Activated naive CD4-positive, alpha-beta T cell treated with anti-CD3 and anti-CD28 coated beads, Interleukin-2, amount 50 U/mL, for 16 hours (primary cell): ENCODE results near the gene MYBPH.
A peak's percentile ranks its signal among the peaks of the same experiment; 100 is the strongest.

ENCODE experiments used
- DNase-seq: peaks from one replicate; pipeline ENCODE4 v3.0.0-alpha.2; 2020

Gene MYBPH

DNA sequence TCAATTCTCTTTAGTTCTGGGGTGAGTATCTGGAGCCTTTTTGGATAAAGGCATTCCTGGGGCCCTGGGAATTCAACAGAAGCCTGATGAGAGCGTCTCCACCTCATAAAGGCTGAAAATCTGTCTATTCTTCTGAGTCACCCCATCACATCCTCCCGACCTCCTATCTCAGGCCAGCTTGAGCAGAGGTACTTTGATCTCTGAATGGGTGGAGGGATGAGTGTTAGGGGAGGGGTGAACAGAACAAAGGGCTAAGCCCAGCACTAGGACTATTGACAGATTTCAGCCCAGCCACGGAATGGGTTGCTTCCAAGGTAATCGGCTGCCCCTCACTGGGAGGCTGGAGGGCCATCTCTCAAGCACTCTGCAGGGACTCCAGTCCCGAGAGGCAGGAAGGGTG is 2.5 kb upstream of the MYBPH start:
- DNase-seq: no peak

GRCh38 chr1:203177470-203178039 is 1.9 kb upstream of the MYBPH start:
- DNase-seq: no peak

GRCh38 chr1:203177036-203177405 is 1.4 kb upstream of the MYBPH start:
- no peak for DNase-seq

- DNase-seq: no peak
Observed at GRCh38 chr1:203176273-203177035, 828 bp upstream of the MYBPH start.

- no peak for DNase-seq
Observed at GRCh38 chr1:203175827-203176241, 208 bp upstream of the MYBPH start.

DNA sequence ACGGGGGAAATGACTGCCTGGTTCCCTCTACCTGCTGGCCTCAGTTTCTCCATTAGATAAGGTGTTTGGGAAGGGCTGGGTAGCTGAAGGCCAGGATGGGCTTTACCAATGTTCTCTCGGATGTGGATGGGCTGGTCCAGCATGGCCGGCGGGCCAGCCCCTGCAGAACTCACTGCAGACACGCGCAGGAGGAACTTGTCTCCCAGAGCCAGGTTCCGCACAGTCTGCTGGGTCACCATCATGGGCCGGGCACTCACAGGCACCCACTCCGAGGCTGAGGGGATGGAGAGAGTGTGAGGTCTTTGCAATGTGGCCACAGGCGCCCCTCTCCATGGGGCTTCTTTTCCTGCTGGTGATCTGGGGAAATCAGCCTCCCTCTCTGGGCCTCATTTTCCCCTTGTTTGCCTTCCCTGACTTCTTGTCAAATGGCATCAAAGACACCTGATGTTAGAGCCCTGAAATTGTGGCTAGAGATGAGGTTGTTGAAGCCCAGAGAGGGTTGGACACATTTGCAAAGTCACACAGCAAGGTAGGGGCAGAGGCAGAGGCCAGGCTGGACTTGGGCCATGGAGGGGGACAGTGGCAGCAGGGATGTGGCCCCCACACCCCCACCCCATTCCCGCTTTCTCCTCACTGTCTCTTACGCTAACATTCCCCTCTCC is 1.2 kb downstream of the MYBPH start:
- no peak for DNase-seq

DNA sequence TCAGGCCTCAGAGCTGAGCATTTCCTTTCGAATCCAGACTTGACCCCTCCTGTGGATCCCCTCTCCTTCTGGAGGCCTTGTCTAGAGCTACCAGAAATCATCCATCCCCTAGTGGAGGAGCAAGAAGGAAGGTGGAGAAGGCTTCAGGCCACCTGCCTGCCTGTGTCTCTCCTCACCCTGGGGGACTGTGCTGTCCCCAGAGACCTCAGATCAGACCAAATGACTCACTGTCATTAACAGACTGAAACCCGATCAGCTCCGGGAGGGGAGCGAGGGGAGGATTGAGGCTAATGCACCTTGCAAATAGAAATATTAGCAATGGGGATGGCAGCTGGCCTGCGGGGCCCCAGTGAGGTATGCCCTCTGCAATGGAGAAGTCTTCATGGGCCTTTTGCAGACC is 2.1 kb downstream of the MYBPH start:
- no peak for DNase-seq

GRCh38 chr1:203173011-203173555 is 2.5 kb downstream of the MYBPH start:
- no peak for DNase-seq

DNA sequence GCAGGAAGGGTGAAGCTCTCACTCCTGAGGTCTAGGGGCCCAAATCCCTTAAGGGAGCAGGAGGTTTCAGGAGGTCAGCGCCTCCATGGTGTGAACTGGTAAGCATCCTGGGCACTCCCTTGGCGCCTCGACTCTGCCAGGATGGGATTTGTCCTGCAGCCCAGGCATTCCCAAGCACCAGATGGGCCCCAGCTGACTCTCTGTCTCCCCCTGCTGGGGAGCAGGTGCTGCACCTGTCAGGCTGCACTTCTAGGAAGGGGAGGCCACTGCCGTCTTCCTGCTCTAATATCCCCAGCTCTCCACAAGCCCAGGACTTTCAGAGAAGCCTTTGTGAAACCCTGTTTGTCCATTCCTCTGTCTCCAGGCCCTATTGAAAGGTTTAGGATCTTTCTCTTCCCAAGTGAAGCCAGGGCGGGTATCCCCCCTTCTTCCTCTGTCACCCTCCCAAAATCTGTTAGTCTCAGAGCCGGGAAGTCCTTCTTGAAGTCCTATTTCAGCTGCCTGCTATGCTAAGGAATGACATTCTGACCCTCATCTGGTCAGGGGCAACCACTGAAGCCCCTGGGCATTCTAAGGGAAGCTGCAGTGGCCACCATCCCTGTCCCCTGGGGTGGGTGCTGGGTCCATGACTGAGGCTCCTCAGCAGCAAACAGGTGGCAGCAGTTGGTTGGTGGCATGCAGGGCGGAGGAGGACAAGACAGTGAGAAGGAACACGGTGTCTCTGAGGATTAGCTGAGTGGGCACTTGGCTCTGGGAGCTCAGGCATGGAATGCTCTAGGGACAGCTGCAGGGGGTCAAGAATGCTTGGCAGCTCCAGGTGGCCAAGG is 3.2 kb downstream of the MYBPH start:
- peak; percentile 41 for DNase-seq

- DNase-seq: no peak
Observed at GRCh38 chr1:203171341-203172183, 4.1 kb downstream of the MYBPH start.

DNA sequence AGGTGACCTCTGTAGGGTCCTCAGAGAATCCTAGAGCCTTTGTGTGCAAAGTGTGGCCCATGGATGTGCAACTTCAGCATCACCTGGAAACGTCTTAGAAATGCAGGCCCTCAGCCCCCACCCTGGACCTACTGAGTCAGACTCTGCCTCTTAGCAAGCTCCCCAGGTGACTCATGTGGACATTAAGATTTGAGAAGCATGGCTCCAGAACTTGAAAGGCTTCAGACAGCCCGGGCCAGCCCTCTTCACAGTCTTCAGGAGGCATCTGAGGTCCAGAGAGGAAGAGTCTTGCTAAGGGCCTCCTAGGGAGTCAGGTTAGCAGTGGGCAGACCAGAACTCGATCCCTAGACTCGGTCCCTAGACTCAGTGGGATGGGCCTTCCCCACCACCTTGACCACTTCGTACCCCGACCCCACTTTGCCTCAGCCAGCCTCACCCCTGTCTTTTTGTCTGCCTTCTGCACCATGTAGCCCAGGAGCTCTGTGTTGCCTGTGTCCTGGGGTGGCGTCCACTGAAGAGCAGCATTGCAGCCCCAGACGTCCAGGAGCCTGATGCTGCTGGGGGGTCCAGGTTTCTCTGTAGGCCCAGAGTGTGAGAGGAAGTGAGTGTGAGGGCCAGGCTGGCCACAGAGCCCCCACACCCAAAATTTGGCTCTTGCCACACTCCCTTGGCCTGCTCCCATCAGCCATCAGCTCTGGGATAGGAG is 4.8 kb downstream of the MYBPH start:
- no peak for DNase-seq

DNA sequence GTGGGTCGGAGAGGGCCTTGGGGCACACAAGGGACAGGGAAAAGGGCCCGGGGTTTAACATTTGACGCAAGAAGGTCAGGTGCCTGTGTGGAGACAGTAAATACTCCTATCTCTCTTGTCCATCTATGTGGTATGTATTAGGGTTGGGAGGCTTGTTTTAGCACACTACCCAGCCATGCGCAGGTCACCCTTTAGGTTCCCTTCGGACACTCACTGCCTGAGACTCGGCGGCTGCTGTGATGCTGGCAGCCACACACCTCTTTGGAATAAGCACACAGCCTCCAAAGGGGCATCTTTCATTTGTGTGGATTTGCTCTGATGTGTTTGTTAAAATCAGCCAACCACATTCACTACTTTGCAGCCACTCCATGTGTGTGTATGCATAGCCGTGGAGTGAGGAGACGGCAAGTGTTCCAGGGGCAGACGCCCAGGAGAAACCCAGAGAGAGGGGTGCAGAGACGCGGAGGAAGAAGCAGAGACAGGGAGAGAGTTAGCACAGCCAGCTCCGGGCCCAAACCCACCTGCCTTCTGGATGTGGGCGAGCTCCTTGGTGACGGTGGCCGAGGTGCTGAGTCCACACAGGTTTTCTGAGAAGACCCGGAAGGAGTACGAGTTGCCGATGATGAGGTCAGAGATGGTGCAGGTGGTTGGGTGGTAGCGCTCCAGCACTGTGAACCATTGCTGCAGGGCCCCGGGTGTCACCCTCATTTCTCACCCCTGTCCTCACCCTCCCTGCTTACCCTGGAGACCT is 5.7 kb downstream of the MYBPH start:
- no peak for DNase-seq

GRCh38 chr1:203168991-203169390 is 6.6 kb downstream of the MYBPH start:
- DNase-seq: no peak

DNA sequence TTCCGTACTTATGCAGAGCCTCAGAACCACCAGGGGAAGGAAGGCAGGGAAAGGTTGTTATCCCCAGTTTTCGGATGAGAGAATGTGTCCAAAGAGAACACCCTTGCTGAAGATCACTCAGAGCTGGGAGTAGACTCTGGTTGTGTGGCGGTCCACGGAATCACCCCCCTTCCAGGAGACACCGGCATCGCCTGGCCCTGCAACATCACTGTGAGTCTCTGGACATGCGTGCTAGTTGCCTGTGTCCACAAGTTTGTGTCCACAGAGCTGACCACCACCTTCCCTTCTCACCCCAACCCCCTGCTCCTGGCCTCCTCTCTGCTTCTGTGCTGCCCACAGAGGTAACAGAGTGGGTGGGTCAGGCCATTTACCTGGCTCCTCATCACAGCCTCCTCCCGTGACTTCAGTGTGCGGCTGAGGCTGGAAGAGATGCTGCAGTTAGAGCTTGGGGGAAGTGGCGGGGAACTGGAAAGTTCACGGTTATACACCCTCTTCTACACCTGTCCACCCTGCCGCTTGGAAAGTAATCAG is 7.3 kb downstream of the MYBPH start:
- no peak for DNase-seq

DNA sequence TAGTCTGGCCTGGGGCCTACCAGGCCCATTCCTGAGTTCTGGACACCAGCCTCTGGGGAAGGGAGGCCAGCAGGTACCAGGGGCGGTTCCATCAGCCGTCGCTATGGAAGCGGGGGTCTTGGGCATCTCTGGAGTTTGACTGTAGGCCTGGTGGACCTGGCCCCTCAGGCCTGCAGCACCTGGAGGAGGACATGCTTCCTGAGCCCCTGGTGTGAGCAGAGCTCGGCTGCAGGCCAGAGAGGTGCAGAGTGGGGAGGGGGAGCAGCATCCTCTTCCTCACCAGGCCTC is 7.8 kb downstream of the MYBPH start:
- no peak for DNase-seq

DNA sequence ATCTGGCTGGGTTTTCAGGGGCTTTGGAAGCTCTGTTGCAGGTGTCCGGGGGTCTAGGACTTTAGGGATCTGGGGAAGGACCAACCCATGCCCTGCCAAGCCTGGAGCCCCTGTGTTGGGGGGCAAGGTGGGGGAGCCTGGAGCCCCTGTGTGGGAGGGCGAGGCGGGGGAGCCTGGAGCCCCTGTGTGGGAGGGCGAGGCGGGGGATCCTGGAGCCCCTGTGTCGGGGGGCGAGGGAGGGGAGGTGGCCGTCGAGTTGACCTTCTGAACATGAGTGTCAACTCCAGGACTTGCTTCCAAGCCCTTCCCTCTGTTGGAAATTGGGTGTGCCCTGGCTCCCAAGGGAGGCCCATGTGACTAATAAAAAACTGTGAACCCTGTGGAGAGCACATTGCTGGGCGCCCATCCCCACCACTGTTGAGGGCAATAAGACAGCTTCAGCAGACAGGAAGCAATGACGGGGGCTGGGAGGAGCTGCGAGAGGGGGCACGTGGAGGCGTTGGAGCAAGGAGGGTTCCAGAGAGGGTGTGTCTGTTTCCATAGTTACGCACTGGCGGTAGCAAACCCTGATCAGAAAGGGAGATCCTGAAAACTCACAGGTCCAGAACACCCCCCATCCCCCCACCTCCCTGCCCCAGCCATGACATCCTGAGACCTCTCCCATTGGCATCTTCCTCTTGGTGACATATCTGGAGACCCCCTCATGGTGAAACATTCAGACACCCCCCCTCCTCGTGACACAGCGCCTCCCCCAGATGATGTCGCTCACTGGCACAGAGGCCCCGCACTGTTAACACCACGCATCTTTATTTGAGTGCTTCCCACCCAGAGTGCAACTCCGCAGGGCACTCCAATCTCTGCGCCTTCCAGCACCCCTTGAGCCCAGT is 8.4 kb downstream of the MYBPH start:
- no peak for DNase-seq

- DNase-seq: no peak
Observed at GRCh38 chr1:203166192-203166940, 9.3 kb downstream of the MYBPH start.

DNA sequence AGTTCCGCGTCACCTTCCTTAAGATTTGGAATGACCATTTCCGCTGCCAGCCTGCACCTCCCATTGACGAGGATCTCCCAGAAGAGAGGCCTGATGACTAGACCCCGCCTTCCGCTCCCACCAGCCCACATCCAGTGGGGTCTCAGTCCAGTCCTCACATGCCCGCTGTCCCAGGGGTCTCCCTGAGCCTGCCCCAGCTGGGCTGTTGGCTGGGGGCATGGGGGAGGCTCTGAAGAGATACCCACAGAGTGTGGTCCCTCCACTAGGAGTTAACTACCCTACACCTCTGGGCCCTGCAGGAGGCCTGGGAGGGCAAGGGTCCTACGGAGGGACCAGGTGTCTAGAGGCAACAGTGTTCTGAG is 9.8 kb downstream of the MYBPH start:
- no peak for DNase-seq
